NCI-H748 treated with DMSO at 0.1 percent for 48 hours (cell line): ENCODE measurements around the gene AACS.

ENCODE experiments used
- DNase-seq: peaks from one replicate; lab custom pipeline; 2025; lab: John Stamatoyannopoulos, UW

The AACS gene

GRCh38 chr12:125152463-125152862, 87.2 kb downstream of the AACS start:
- DNase-seq: no peak

- DNase-seq: no peak
These were observed 90.1 kb downstream of the AACS start for GRCh38 chr12:125155366-125155765.

- no peak for DNase-seq
These were observed 91.9 kb downstream of the AACS start for GRCh38 chr12:125157177-125157576.

- no peak for DNase-seq
These were observed 94.5 kb downstream of the AACS start for GRCh38 chr12:125159702-125160101.

GRCh38 chr12:125160281-125160955, 95.2 kb downstream of the AACS start:
- DNase-seq: no peak

- DNase-seq: no peak
These were observed 96.4 kb downstream of the AACS start for GRCh38 chr12:125161712-125162022.

GRCh38 chr12:125162489-125163028, 97.3 kb downstream of the AACS start:
- DNase-seq: no peak

GRCh38 chr12:125163148-125163547, 97.9 kb downstream of the AACS start:
- DNase-seq: no peak

- DNase-seq: no peak
These were observed 99.3 kb downstream of the AACS start for GRCh38 chr12:125164541-125164940.

GRCh38 chr12:125166041-125166440, 100.8 kb downstream of the AACS start:
- no peak for DNase-seq

GRCh38 chr12:125167658-125168057, 102.4 kb downstream of the AACS start:
- no peak for DNase-seq

- no peak for DNase-seq
These were observed 104.2 kb downstream of the AACS start for GRCh38 chr12:125169451-125169850.

GRCh38 chr12:125169870-125170269, 104.6 kb downstream of the AACS start:
- no peak for DNase-seq

- no peak for DNase-seq
These were observed 106.0 kb downstream of the AACS start for GRCh38 chr12:125171267-125171666.

GRCh38 chr12:125172231-125172850, 107.1 kb downstream of the AACS start:
- DNase-seq: no peak

GRCh38 chr12:125175576-125175975, 110.3 kb downstream of the AACS start:
- DNase-seq: no peak

GRCh38 chr12:125178222-125178621, 113.0 kb downstream of the AACS start:
- DNase-seq: no peak

GRCh38 chr12:125180144-125180543, 114.9 kb downstream of the AACS start:
- DNase-seq: no peak

- DNase-seq: no peak
These were observed 115.9 kb downstream of the AACS start for GRCh38 chr12:125181107-125181506.

- DNase-seq: peak; percentile 47
These were observed 118.2 kb downstream of the AACS start for GRCh38 chr12:125183187-125184067.

GRCh38 chr12:125184213-125184967, 119.2 kb downstream of the AACS start:
- no peak for DNase-seq

- DNase-seq: no peak
These were observed 120.1 kb downstream of the AACS start for GRCh38 chr12:125185311-125185739.
